OCI-LY3 (cell line): Measurements from ENCODE around the gene PDCD6IP.

Experiments used
- H2AFZ ChIP-seq: fragments of 200-600, 300-600 bp; shearing (Covaris generic); 2 replicates; pipeline ENCODE4 v1.6.0; 2014; ENCODE audit warnings: antibody characterized with exemption, low read depth, low read length
- H3K27ac ChIP-seq: fragments of 200-600, 300-600 bp; sonication (generic); 2 replicates; pipeline ENCODE4 v1.5.1; 2014; ENCODE audit warnings: mild to moderate bottlenecking, low read length, moderate library complexity, mixed read lengths
- H3K27me3 ChIP-seq: fragments of 200-600, 300-600 bp; sonication (generic); 2 replicates; pipeline ENCODE4 v1.6.1; 2014; ENCODE audit warnings: low read depth, low read length, mixed read lengths
- H3K36me3 ChIP-seq: fragments of 200-600, 300-600 bp; sonication (generic); replicated peaks from 2 replicates; pipeline ENCODE3; 2014; ENCODE audit warnings: low read depth, low read length, mixed read lengths
- H3K4me1 ChIP-seq: fragments of 300-600, 200-600 bp; sonication (generic); 2 replicates; pipeline ENCODE4 v1.6.1; 2014; ENCODE audit warnings: low read length, mixed read lengths
- H3K4me2 ChIP-seq: fragments of 200-600, 300-600 bp; sonication (generic); 2 replicates; pipeline ENCODE4 v1.6.1; 2014; ENCODE audit warnings: low read length, mixed read lengths
- H3K4me3 ChIP-seq: fragments of 300-600, 200-600 bp; sonication (generic); 2 replicates; pipeline ENCODE4 v1.5.1; 2014; ENCODE audit warnings: antibody characterized with exemption, mild to moderate bottlenecking, low read length, moderate library complexity
- H3K79me2 ChIP-seq: fragments of 300-600, 200-600 bp; shearing (Covaris generic); 2 replicates; pipeline ENCODE4 v1.6.1; 2014; ENCODE audit warnings: mild to moderate bottlenecking, low read length, mixed read lengths
- H3K9ac ChIP-seq: fragments of 300-600, 200-600 bp; shearing (Covaris generic); 2 replicates; pipeline ENCODE4 v1.6.0; 2014; ENCODE audit warnings: mild to moderate bottlenecking, low read length, moderate library complexity
- H3K9me3 ChIP-seq: fragments of 200-600, 300-600 bp; shearing (Covaris generic); 2 replicates; pipeline ENCODE4 v1.6.1; 2014; ENCODE audit warnings: low read length, mixed read lengths; ENCODE audit not compliant: insufficient read depth
- H4K20me1 ChIP-seq: fragments of 200-600, 300-600 bp; sonication (generic); 2 replicates; pipeline ENCODE4 v1.6.1; 2016; ENCODE audit warnings: low read length, mixed read lengths; ENCODE audit not compliant: insufficient read depth
- EZH2phosphoT487 ChIP-seq: fragments of 200-600 bp; shearing (Covaris generic); IDR thresholded peaks from 2 replicates; pipeline ENCODE4 v1.6.1; 2018; ENCODE audit warnings: antibody characterized with exemption, mixed run types, low read depth
- TF ChIP-seq, protein P1 (sequence below): fragments of 200-600, 300-600 bp; sonication (generic); IDR thresholded peaks from 2 replicates; pipeline ENCODE4 v1.5.1; 2014; ENCODE audit warnings: antibody characterized with exemption, low read length, low read depth

The PDCD6IP gene

GRCh38 chr3:33885496-33885895 is 87.1 kb downstream of the PDCD6IP start:
- Histone ChIP-seq H3K4me2 (no peak overlapping the region), H3K27ac (no peak overlapping the region), H3K9ac (no peak overlapping the region), H2AFZ (no peak overlapping the region), H3K79me2 (no peaks in the 10 kb centered on the region), H3K4me1 (peaks cover 6% of the 10 kb centered on the region; the same call in 1 of the 2 replicates), H3K9me3 (no peaks in the 10 kb centered on the region), H3K36me3 (no peaks in the 10 kb centered on the region), H3K4me3 (no peak overlapping the region), H4K20me1 (no peaks in the 10 kb centered on the region), H3K27me3 (no peaks in the 10 kb centered on the region)
- TF ChIP-seq, protein P1, sequence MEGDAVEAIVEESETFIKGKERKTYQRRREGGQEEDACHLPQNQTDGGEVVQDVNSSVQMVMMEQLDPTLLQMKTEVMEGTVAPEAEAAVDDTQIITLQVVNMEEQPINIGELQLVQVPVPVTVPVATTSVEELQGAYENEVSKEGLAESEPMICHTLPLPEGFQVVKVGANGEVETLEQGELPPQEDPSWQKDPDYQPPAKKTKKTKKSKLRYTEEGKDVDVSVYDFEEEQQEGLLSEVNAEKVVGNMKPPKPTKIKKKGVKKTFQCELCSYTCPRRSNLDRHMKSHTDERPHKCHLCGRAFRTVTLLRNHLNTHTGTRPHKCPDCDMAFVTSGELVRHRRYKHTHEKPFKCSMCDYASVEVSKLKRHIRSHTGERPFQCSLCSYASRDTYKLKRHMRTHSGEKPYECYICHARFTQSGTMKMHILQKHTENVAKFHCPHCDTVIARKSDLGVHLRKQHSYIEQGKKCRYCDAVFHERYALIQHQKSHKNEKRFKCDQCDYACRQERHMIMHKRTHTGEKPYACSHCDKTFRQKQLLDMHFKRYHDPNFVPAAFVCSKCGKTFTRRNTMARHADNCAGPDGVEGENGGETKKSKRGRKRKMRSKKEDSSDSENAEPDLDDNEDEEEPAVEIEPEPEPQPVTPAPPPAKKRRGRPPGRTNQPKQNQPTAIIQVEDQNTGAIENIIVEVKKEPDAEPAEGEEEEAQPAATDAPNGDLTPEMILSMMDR, result no peak
- TF ChIP-seq EZH2phosphoT487, result no peak

GRCh38 chr3:33886015-33886414 is 87.6 kb downstream of the PDCD6IP start:
- TF ChIP-seq, protein P1, result no peak
- no peak for TF ChIP-seq EZH2phosphoT487
- no peak overlapping the region for H3K4me2 ChIP-seq
- H2AFZ ChIP-seq, result no peak overlapping the region
- no peak overlapping the region for H3K9ac ChIP-seq
- peaks cover 6% of the 10 kb centered on the region; the same call in 1 of the 2 replicates for H3K4me1 ChIP-seq
- no peaks in the 10 kb centered on the region for H3K79me2 ChIP-seq
- H3K36me3 ChIP-seq, result no peaks in the 10 kb centered on the region
- no peaks in the 10 kb centered on the region for H3K9me3 ChIP-seq
- no peaks in the 10 kb centered on the region for H4K20me1 ChIP-seq
- no peaks in the 10 kb centered on the region for H3K27me3 ChIP-seq
- H3K27ac ChIP-seq, result no peak overlapping the region
- no peak overlapping the region for H3K4me3 ChIP-seq

GRCh38 chr3:33887478-33887877 is 89.0 kb downstream of the PDCD6IP start:
- Histone ChIP-seq H2AFZ (no peak overlapping the region), H3K36me3 (no peaks in the 10 kb centered on the region), H3K27ac (no peak overlapping the region), H3K27me3 (no peaks in the 10 kb centered on the region), H3K4me2 (no peak overlapping the region), H3K9ac (no peak overlapping the region), H3K4me3 (no peak overlapping the region), H3K4me1 (peaks cover 11% of the 10 kb centered on the region), H3K79me2 (no peaks in the 10 kb centered on the region), H4K20me1 (no peaks in the 10 kb centered on the region), H3K9me3 (no peaks in the 10 kb centered on the region)
- TF ChIP-seq, protein P1, result no peak
- no peak for TF ChIP-seq EZH2phosphoT487

DNA sequence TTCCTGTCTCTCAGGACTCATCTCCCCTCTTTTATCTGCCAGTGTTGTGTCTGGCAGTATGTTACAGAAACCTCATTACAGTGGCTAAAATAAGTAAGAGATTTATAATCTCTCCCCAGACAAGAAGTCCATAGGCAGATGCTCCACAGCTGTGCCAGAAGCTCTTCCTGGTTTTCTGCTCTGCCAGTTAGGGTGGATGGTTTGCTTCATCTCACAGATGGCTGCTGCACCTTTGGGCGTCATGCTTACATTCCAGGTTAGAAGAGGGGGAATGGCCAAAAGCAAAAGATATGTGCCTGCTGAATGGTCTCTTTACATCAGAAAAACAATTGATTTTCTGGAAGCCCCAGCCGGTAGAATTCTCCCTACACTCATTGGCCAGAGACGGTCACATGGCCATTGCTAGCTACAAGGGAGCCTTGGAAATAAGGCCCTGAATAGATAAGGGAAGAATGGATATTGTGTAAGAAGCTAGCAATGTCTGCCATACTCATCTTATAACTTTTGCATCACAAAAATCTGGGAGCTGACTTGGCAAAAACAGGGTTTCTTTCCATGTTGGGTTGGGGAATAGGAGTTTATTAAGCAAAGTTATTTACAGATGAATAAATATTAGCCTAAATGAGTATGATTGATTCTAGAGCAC is 91.1 kb downstream of the PDCD6IP start:
- H3K27ac ChIP-seq, result no peak overlapping the region
- H3K27me3 ChIP-seq, result no peaks in the 10 kb centered on the region
- no peaks in the 10 kb centered on the region for H3K36me3 ChIP-seq
- H3K4me3 ChIP-seq, result no peak overlapping the region
- no peaks in the 10 kb centered on the region for H3K79me2 ChIP-seq
- no peak overlapping the region for H3K9ac ChIP-seq
- no peak overlapping the region for H3K4me2 ChIP-seq
- TF ChIP-seq, protein P1, result no peak
- no peak for TF ChIP-seq EZH2phosphoT487
- H2AFZ ChIP-seq, result no peak overlapping the region
- no peaks in the 10 kb centered on the region for H3K9me3 ChIP-seq
- no peaks in the 10 kb centered on the region for H4K20me1 ChIP-seq
- H3K4me1 ChIP-seq, result peaks cover 5% of the 10 kb centered on the region; the same call in 1 of the 2 replicates
